Pancreas (tissue), 10 donors: ENCODE data around the gene RAE1. TPM values are rescaled to one million over a fixed set of nuclear protein-coding genes. Genes with fewer than 3 reads are reported as not detected.

Source experiments
- ATAC-seq, 4 donors: fragments of 200-7000 bp; cut with Tn5 transposase; one replicate each; pipeline versions ENCODE4 v1.8.0 to v1.9.1; 2020; ENCODE audit warnings: mild to moderate bottlenecking in 4 of 4, moderate library complexity in 4 of 4
- DNase-seq, 6 donors: peaks; one replicate each; pipeline ENCODE4 v3.0.0-alpha.2; 2020
- FAIRE-seq: peaks from 2 replicates; lab custom pipeline; 2012; peaks lifted over from hg19 to GRCh38; lab: Jason Lieb, UNC
- H3K27ac ChIP-seq, 4 donors: fragments of 200-600 bp; sonication (generic); 1 replicate in 3 of 4; 2 replicates in 1 of 4; pipeline versions ENCODE4 v1.5.0 to v1.8.0; 2020
- H3K27me3 ChIP-seq, 4 donors: fragments of 200-600 bp; one replicate each; pipeline ENCODE4 v1.8.0; 2021
- H3K36me3 ChIP-seq, 3 donors: fragments of 200-600 bp; sonication (generic) in 1 of 3; one replicate each; pipeline versions ENCODE4 v1.5.0 to v1.8.0; 2020 to 2021
- H3K4me1 ChIP-seq, 3 donors: fragments of 200-600 bp; one replicate each; pipeline ENCODE4 v1.8.0; 2021
- H3K4me3 ChIP-seq, 4 donors: fragments of 200-600 bp; sonication (generic) in 2 of 4; one replicate each; pipeline versions ENCODE4 v1.5.0 to v1.8.0; 2020 to 2021
- H3K9me3 ChIP-seq, 4 donors: fragments of 200-600 bp; one replicate each; pipeline ENCODE4 v1.8.0; 2021
- WGBS, 2 donors: extraction: QIAGEN DNeasy Blood & Tissue Kit; methylation state at CpG; one replicate each; pipeline ENCODE4 v1.1.7; 2013; 5-methylcytosine and 5-hydroxymethylcytosine counted together
- intact Hi-C, 3 donors: fragments of 100-400 bp; cut with DNase I; formaldehyde crosslinking; loops; one replicate each; pipeline versions ENCODE4 v1.11.1 to v1.14.2; 2022
- polyA plus RNA-seq, 2 donors: library from polyadenylated mRNA; stranded (reverse); fragments of 200-250 nt; gene quantifications; one replicate each; pipeline ENCODE4 v1.2.3, GENCODE V29; 2013
- total RNA-seq, 6 donors: library from RNA; stranded (reverse); fragmentation: NEBNext Ultra II Directional in 4 of 6; extraction: Animal tissue kit (Norgen Biotek cat#: 25700) in 4 of 6; gene quantifications; one replicate each; pipeline versions ENCODE4 v1.2.1 to v1.2.4, GENCODE V29; 2021 to 2023
- TF ChIP-seq, protein P1 (sequence below), 4 donors: fragments of 200-600 bp; sonication (generic) in 3 of 4; IDR thresholded peaks; one replicate each; pipeline versions ENCODE4 v1.5.0 to v1.8.0; 2021; ENCODE audit warnings: antibody characterized with exemption in 4 of 4
- donor health status: healthy with polysubstance abuse.
- donor health status: DM: no; HTN: no; CAD: no; lungs with moderate emphysema.
- donor health status: DM: no; HTN: no; CAD: no.
- donor health status: control.
- donor health status: control.
- donor health status: Bipolar disorder and iron deficiency.
- donor health status: DM: yes; HTN: yes; CAD: no.
- donor health status: DM: no; HTN: no; CAD: no.
- donor health status: DM: no; HTN: no; CAD: no.
- donor health status: DM: yes; HTN: yes; CAD: no.

RAE1 gene
- total and polyA plus RNA-seq, 8 donors: 4.3 to 13.5 (median 6.6) TPM

- H3K27ac ChIP-seq: no peak overlapping the region
- ATAC-seq (no peak), FAIRE-seq (no peak), DNase-seq (no peak)
- no peaks in the 10 kb centered on the region for H3K36me3 ChIP-seq
- 92 to 93% methylated on average over 8 of the region's 8 CpGs for WGBS, 2 donors
- intact Hi-C loops: no loop called here
- no peaks in the 10 kb centered on the region for H3K27me3 ChIP-seq
- peaks cover 0 to 3% (median 0%) of the 10 kb centered on the region in 3 donors for H3K4me1 ChIP-seq
- no peak overlapping the region for H3K4me3 ChIP-seq
- no peaks in the 10 kb centered on the region for H3K9me3 ChIP-seq
- TF ChIP-seq, protein P1, sequence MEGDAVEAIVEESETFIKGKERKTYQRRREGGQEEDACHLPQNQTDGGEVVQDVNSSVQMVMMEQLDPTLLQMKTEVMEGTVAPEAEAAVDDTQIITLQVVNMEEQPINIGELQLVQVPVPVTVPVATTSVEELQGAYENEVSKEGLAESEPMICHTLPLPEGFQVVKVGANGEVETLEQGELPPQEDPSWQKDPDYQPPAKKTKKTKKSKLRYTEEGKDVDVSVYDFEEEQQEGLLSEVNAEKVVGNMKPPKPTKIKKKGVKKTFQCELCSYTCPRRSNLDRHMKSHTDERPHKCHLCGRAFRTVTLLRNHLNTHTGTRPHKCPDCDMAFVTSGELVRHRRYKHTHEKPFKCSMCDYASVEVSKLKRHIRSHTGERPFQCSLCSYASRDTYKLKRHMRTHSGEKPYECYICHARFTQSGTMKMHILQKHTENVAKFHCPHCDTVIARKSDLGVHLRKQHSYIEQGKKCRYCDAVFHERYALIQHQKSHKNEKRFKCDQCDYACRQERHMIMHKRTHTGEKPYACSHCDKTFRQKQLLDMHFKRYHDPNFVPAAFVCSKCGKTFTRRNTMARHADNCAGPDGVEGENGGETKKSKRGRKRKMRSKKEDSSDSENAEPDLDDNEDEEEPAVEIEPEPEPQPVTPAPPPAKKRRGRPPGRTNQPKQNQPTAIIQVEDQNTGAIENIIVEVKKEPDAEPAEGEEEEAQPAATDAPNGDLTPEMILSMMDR (IDR thresholded peaks at IDR 0.05): no peak
Measured at GRCh38 chr20:57387463-57387862, 36.4 kb downstream of the RAE1 start.

DNA sequence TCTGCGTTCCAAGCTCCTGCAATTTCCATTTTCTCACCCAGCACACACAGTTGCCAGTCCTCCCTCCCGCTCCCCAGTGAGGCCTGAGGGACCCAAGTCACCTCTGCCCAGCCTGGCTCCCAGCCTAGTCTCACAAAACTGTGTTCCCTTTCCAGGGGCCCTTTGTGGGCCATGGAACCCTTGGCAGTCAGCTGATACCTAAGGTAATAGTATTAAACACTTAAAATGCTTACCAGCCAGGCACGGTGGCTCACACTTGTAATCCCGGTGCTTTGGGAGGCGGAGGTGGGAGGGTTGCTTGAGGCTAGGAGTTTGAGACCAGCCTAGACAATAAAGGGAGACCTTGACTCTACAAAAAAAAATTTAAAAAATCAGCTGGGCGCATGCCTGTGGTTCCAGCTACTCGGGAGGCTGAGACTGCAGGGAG, 36.9 kb downstream of the RAE1 start:
- Histone ChIP-seq H3K27me3 (no peaks in the 10 kb centered on the region), H3K4me1 (peaks cover 0 to 7% (median 0%) of the 10 kb centered on the region in 3 donors), H3K27ac (no peak overlapping the region), H3K9me3 (no peaks in the 10 kb centered on the region), H3K4me3 (no peak overlapping the region), H3K36me3 (no peaks in the 10 kb centered on the region)
- TF ChIP-seq, protein P1 (IDR thresholded peaks at IDR 0.05): no peak
- intact Hi-C loops: no loop called here
- ATAC-seq (no peak), DNase-seq (no peak), FAIRE-seq (no peak)
- WGBS, 2 donors: 83 to 91% methylated on average over 7 of the region's 7 CpGs

DNA sequence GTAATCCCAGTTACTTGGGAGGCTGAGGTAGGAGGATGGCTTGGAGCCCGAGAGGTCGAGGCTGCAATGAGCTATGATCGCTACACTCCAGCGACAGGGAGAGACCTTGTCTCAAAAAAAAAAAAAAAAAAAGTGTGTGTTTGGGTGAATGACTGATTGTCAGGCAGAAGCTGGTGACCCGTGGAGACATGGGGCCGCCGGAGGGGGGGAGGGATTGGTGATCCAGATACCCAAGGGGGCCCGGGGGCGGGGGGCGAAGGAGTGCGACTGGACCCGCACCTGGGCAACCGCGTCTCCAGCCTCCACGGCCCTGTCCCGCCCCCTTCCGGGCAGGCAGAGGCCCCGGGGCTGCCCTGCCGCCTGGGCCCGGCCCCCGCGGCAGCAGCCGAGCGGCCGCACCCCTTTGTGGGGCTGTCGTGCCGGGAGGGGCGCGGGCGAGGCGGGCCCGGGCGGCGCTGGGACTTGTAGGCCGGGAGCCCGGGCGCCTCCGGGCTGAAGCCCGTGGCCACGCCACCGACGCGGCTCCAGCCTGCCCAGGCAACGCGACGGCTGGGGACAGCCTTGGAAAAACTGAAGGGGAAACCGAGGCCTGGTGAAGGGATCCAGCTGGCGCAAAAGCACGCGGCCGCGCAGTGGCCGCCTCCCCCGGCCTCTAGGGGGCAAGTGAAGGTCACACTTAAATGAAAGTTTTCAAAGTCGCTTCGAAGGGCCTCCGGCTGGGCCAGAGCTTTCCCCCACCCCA, 38.1 kb downstream of the RAE1 start:
- Histone ChIP-seq H3K27ac (peak overlapping the region in 2 of 4 donors; percentile 23 to 34), H3K27me3 (no peaks in the 10 kb centered on the region), H3K36me3 (no peaks in the 10 kb centered on the region), H3K9me3 (no peaks in the 10 kb centered on the region), H3K4me3 (peak overlapping the region in 2 of 4 donors; percentile 38 to 46), H3K4me1 (peaks cover 0 to 7% (median 0%) of the 10 kb centered on the region in 3 donors)
- 3 to 4% methylated on average over 46 to 57 of the region's 57 CpGs for WGBS, 2 donors
- FAIRE-seq (no peak), DNase-seq (peak; percentile 73 to 93 (median 84)), ATAC-seq (peak; percentile 85 to 91 (median 88))
- intact Hi-C loops: no loop called here
- TF ChIP-seq, protein P1 (IDR thresholded peaks at IDR 0.05): no peak

- FAIRE-seq: no peak
- intact Hi-C loops: no loop called here
Measured at GRCh38 chr20:57389695-57390603, 38.9 kb downstream of the RAE1 start.

More at GRCh38 chr20:57389695-57390603, 38.9 kb downstream of the RAE1 start:
- peak in 3 of 6 donors; percentile 52 to 81 (median 62) for DNase-seq
- Histone ChIP-seq H3K4me3 (peak overlapping the region in 2 of 4 donors; percentile 38 to 46), H3K4me1 (peaks cover 0 to 7% (median 0%) of the 10 kb centered on the region in 3 donors), H3K36me3 (no peaks in the 10 kb centered on the region), H3K9me3 (no peaks in the 10 kb centered on the region), H3K27me3 (no peaks in the 10 kb centered on the region), H3K27ac (peak overlapping the region in 2 of 4 donors; percentile 23 to 34)
- WGBS, 2 donors: 66 to 68% methylated on average over 48 to 52 of the region's 52 CpGs
- TF ChIP-seq, protein P1 (IDR thresholded peaks at IDR 0.05): no peak
- ATAC-seq: no peak
